GM18507 (cell line): Measurements from ENCODE around the gene RPTOR.
A peak's percentile ranks its signal among the peaks of the same experiment; 100 is the strongest.

ENCODE experiments used
- DNase-seq: peaks from one replicate; pipeline ENCODE4 v3.0.0; 2011; ENCODE audit warnings: low read depth; ENCODE audit not compliant: insufficient read length; ENCODE audit errors: extremely low spot score
- FAIRE-seq: peaks from 2 replicates; lab custom pipeline; 2011; peaks lifted over from hg19 to GRCh38; lab: Jason Lieb, UNC

Gene RPTOR

DNA sequence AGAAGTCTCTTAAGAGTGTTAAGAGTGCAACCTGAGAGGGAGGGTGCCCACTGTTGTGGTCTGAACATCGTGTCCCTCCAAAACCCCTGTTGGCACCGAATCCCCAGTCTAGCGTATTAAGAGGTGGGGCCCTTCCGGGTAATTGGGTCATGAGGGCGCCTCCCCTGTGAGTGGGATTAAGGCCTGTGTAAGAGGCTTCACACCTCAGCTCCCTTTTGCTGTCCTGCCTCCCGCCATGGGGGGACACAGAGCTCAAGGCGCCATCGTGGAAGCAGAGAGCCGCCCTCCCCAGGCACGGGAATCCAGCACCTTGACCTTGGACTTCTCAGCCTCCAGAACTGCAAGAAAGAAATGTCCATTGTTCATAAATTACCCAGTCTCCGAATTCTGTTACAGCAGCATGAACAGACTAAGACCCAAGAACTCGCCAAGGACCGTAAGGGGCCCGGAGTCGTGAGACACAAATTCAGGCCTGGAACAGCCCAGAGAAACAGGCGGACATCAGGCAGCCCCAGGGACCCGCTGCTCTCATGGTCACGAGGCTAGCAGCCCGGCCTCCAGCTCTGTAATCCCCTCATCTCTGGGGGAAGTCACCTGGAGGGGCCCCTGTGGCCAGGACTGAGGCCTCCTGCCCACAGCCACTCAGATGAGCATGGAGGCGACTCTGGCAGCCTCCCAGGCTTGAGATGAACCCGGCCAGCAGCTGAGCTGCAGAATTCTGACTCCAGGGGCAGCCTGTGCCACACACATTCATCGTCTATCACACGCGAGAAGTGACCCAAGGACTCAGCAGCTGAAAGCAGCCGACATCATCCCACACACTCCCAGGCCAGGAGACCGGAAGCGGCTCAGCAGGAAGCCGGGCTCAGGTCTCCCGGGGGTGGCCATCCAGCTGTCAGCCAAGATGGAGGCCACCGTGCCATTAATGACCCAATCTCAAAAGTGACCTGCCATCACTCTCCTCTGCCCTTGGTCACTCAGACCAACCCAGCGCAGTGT lies 434.2 kb downstream of the RPTOR start:
- DNase-seq, result no peak
- no peak for FAIRE-seq

DNA sequence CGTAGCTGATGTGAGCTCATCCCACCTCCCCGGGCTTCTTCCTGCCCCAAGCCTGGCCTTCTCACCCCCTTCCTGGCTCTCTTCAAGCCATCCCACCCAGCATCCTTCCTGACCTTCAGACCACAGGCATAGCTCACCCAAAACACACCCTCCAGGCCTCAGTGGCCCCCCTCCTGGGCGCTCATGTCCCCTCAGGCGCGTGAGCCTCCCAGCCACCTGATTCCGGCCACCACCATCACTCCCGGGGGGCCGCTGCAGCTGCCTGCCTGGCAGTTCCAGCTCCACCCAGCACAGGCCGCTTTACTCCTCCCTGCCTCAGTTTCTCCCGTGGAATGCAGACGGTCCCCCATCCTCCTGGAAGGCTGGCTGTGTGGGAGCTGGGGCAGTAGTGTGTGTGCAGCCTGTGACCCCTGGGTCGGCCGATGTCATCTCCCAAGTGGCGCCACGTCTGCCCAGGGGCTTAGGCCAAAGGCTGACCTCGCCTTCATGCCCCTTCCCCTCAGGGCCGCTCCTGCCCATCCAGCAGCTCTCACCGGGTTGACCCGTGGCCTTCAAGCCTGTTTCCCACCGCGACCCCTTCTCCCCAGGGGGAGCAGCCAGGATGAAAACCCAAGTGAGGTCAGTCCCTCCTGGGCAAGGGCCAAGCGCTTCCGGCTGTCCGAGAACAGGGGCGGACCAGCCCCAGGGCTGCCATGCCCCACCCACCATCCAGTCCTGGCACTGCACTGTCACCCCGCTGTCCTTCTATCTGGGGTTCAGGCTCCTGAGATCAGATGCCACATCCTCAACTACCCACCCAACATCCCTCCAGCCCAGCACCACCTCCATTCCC lies 435.1 kb downstream of the RPTOR start:
- no peak for FAIRE-seq

GRCh38 chr17:80980397-80981061 lies 435.9 kb downstream of the RPTOR start:
- FAIRE-seq, result no peak
- no peak for DNase-seq

More for the DNA sequence above, 435.1 kb downstream of the RPTOR start:
- DNase-seq, result no peak

DNA sequence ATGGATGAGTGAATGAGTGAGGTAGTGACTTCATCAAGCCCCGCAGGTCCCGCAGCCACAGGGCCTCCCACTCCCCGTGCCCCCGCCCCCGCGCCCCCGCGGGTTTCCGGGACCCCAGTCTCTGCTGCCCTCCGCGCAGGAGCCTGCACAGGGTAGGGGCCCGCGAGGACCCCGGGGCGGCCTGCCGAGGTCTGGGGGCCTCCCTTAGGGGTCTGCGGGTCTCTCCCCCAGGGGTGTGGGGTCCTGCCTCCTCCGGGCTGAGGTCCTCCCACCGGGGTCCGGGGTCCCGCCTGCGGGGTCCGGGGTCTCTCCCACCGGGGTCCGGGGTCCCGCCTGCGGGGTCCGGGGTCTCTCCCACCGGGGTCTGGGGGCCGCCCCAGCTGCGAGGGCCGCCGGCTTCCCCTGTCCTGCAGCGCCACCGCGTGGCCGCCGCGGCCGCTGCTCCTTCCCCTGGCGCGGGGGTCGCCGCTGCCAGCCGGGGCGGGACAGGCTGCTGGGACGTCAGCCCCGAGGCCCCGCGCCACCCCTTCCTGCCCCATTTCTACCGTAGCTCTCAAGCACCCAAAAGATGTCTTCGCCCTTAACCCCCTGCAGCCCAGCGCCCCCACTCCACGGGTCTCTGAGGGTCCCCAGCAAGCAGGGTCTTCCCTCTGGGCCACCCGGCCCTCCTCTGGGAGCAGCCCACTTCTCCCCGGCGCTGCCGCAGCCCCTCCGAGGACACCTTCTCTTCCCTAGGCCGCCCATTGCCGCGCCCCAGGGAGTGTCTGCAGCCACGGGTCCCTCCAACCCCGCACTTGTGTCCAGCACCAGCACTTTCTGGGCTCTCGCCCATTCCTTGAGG lies 436.6 kb downstream of the RPTOR start:
- FAIRE-seq (no peak), DNase-seq (no peak)

GRCh38 chr17:80981929-80982425 lies 437.3 kb downstream of the RPTOR start:
- FAIRE-seq (no peak), DNase-seq (no peak)

- DNase-seq, result no peak
- FAIRE-seq, result no peak
Measured at GRCh38 chr17:80982426-80982974, 437.9 kb downstream of the RPTOR start.

DNA sequence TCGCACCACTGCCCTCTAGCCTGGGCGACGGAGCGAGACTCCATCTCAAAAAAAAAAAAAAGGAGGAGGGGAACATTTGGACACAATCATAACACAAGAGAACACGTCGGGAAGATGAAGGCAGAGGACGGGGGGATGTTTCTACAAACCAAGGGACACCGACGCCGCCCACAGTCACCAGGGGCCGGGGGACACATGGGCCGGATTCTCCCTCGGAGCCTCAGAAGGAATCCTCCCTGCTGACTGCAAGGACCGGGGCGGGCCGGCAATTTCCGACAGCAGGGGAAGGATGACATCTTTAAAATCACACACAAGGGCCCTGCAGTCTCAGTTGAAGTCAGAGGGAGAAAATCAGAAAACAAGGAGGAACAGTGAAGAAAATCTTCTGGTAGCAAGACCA lies 438.9 kb downstream of the RPTOR start:
- FAIRE-seq (no peak), DNase-seq (no peak)

- DNase-seq (no peak), FAIRE-seq (no peak)
Measured at GRCh38 chr17:80984749-80985148, 440.1 kb downstream of the RPTOR start.

DNA sequence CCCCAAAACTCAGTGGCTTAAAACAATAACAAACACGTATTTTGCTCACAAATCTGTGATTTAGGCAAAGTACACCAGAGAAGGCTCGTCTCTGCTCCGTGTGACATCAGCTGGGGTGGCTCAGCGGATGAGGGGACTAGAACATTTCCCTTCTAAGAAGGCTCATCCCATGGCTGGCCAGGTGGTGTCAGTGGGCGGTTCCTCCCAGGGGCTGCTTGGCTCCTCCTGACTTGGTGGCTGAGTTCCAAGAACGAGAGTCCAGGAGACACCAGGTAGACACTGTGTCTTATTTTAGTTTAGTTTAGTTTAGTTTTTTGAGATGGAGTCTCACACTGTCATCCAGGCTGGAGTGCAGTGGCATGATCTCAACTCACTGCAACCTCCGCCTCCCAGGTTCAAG lies 441.4 kb downstream of the RPTOR start:
- DNase-seq (no peak), FAIRE-seq (no peak)

DNA sequence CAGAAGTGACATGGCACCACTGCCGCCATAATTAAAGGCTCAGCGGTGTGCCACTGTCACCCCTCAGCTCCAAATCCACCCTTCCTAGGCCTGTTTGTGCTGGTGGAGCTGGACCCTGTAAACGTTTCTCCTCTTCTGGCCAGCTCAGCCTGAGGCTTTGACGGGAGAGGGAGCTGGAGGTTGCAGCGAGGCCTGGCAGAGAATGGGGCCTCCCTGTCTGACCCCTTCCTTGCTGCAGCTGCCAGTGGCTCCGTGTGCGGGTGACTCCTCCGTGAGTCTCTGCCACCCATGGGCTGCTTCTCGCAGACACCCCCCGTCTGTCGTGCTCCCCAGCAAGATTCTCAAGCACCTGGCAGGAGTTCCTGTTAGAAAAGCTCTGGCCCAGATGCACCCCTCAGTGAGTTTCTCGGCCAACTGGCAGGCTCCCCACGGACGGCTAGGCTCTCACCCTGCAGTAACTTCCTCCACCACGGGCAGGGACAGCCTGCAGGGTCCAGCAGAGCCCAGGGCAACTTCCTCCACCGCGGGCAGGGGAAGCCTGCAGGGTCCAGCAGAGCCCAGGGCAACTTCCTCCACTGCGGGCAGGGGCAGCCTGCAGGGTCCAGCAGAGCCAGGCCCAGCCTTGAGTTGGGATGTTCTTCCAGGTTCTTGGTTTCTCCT lies 442.3 kb downstream of the RPTOR start:
- DNase-seq (no peak), FAIRE-seq (no peak)

DNA sequence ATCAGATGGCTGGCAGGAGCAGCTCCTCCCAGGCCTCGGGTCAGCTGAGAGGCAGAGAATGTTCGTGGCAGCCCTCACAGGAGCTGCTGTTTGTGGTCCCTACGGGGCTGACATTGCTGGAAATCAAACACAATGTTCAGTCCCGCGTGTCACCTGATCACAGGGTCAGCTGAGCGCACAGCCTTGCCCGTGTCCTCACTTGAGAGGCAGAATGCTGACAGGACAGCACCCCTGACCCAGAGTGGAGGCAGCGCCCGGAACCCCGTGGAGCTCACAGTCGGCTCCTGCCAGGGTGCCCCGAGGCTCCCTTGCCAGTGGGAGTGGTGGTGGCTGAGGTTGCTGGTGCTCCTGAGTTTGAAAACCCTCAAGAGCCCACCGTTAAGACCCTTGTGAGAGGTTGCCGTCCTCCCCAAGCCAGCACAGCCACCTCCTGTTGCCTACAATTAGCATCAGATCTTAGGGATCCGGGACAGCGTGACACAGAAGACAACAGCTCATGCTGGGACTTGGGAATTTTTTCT lies 443.4 kb downstream of the RPTOR start:
- FAIRE-seq (no peak), DNase-seq (no peak)

GRCh38 chr17:80989586-80989913 lies 444.9 kb downstream of the RPTOR start:
- DNase-seq (no peak), FAIRE-seq (no peak)

DNA sequence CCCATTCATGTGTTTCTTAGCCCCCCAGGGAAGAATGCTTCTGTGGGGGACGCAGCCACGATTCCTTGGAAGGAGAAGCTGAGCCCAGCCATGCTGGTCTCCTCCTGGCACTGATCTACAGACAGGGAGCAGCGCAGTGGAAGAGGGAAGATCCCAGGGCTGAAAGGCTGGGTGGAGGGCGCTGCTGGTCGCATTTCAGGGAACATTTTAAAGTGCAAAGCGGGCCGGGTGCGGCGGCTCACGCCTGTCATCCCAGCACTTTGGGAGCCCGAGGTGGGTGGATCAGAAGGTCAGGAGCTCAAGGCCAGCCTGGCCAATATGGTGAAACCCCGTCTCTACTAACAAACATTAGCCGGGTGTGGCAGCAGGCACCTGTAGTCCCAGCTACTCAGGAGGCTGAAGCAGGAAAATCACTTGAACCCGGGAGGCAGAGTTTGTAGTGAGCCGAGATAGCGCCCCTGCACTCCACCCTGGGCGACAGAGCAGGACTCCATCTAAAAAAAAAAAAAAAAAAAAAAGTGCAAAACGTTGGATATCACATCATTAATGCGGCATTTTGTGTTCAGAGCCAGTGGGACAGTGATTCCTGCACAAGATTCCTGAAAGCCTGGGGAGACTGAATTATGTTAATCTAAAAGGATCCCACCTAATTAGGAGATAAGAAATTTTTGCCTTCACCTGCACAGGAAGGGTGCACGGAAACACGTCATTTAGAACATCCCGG lies 446.4 kb downstream of the RPTOR start:
- FAIRE-seq (peak; percentile 54), DNase-seq (no peak)

DNA sequence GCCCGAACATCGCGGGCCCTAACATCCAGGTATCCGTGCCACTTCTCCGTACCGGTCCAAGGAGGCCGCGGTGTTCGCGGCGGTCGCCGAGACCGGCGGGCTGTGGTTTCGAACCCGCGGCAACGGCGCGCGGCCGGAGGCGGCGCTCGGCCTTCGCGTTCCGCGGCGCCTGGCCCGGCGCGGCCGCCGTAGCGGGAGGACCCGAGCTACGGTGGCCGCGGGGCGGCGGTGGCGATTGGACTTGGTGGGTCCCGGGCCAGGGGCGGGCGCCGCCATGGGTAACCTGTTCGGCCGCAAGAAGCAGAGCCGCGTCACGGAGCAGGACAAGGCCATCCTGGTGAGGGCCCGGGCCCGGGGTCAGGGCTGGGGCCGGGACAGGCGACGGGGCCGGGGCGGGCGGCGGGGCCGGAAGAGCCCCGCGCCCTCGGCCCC lies 447.0 kb downstream of the RPTOR start, which contains the start of gene CHMP6:
Gene CHMP6 (plus strand): TSS at position 197 of the 432 bp plus-strand sequence. CDS start 78 bp downstream, at position 275.
- DNase-seq (peak; percentile 87), FAIRE-seq (no peak)

DNA sequence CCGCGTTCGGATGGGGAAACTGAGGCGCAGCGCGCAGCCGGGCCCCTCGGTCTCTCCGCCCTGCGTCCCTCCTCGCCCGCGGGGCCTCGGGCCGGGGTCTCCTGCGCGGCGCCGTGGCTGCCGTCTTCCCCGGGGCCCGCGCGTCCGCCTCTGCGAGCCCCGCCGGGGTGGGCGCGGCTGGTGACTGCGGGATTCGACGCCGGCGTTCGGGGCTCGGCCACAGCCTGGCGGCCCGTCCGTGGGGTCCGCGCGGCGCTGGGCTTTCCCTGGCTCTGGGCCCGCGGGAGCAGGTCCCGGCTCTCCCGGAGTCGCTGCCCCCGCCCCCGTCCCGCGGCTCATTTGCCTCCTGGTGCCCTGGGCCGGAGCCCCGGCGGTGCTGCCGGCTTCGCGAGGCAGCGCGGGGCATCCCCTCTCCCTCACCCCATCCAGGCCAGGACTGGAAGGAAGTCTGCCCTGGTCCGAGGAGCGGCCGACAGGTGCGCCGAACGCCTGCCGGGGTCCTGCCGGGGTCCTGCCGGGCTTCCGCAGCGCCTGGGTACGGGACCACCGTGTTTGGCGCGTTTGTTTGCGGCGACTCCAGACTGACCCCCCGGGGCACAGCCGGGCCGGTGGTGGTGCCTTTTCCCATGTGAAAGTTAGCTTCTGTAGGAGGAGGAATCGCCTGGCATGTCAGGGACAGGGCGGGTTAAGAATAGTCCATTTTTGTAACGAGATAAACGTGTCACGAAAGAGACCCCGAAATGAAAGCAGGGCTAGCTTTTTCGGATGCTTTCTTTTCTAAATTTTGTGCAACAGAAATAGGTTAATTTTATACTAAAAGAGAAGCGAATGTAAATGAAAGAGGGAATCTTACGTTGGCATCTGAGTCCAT lies 447.7 kb downstream of the RPTOR start:
- FAIRE-seq (no peak), DNase-seq (no peak)

DNA sequence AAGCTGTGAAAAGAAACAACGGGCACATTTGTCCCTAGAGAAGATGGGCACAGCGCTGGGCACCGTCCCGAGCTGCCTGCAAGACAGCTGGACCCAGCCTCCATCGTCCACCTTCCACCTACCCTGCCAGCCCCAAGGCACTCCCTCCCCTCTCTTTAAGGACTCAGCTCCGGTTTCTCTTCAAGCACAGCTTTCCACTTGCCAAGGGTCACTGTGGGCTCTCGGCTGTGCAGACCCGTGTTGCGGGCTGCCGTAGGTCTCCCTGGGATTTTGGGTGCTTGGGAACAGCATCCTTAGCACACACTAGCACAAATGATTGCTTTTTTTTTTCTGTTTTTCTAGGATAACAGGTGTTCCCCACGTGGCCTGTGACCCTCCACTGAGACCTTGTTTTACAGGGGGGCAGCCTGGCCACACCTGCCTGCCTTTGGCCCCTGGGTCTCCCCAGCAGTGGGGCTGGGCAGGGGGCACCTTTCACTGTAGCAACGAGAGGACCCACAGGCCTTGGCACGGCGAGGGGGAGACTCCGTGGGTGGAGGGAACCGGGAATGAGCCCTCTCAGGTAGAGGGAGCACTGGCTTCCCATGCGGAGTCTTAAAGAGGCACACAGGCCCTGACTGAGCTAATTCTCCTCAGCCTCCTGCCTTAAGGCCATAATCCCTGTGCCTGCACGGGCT lies 448.4 kb downstream of the RPTOR start:
- no peak for DNase-seq
- FAIRE-seq, result no peak
